PC-9 (cell line): ENCODE data around the gene FPGS.

Source experiments
- CTCF ChIP-seq: fragments of 200-600 bp; sonication (generic); conservative IDR thresholded peaks from 2 replicates; pipeline ENCODE4 v1.6.1; 2017; ENCODE audit warnings: mixed run types, antibody characterized with exemption, mild to moderate bottlenecking, moderate library complexity
- EZH2 ChIP-seq: fragments of 200-600 bp; sonication (generic); IDR thresholded peaks from 2 replicates; pipeline ENCODE4 v1.8.0; 2017; ENCODE audit warnings: antibody characterized with exemption, low read depth

- TF ChIP-seq CTCF (no peak), EZH2 (no peak)
Observed at GRCh38 chr9:127816362-127816725, 13.7 kb downstream of the FPGS start.
